ENCODE data around the gene MYOM3. TPM values are rescaled to one million over a fixed set of nuclear protein-coding genes. Genes with fewer than 3 reads are reported as not detected.

Gene MYOM3
- total and polyA plus RNA-seq, 2 of the 4 experiments (the other 2 are of a cell fraction): 0.03 TPM; not detected in 1

- H4K91ac ChIP-seq (ENCODE audit: insufficient read depth, low read depth, low read length): no peak overlapping the region
- H3K18ac ChIP-seq (ENCODE audit: low read depth, low read length): no peak overlapping the region
- H4K20me1 ChIP-seq (ENCODE audit: insufficient read depth, low read length): no peaks in the 10 kb centered on the region
- DNase-seq (no peak), ATAC-seq (ENCODE audit: low read depth) (no peak)
- no TSS peak for BruUV-seq (replicated peaks)
- TF ChIP-seq RFX5 (IDR thresholded peaks at IDR 0.05; ENCODE audit: low read depth, low read length): no peak
- POLR2A ChIA-PET (ENCODE audit: unreplicated experiment): no interaction called here
- H3K9me3 ChIP-seq (ENCODE audit: control insufficient read depth, insufficient read depth, low read length): peaks cover 9% of the 10 kb centered on the region
- WGBS, 2 experiments (ENCODE audit: extremely low coverage in 2 of 2, insufficient read length in 1 of 2): 51% methylated on average over 4 of the region's 13 CpGs; no CpG with 5 or more reads in 1 of the 2 experiments
- no peak overlapping the region for H3K14ac ChIP-seq (replicated peaks; ENCODE audit: low read depth, low read length)
- CTCF ChIA-PET: no interaction called here
- H3K23ac ChIP-seq (ENCODE audit: low read depth, low read length): no peak overlapping the region
- H2BK5ac ChIP-seq (ENCODE audit: low read depth, low read length, poor library complexity, severe bottlenecking): no peak overlapping the region
- no peak overlapping the region for H3K4ac ChIP-seq (ENCODE audit: low read depth, low read length)
- no peak overlapping the region for H4K8ac ChIP-seq (ENCODE audit: low read depth in 2 of 2, low read length in 2 of 2)
- H3K56ac ChIP-seq (ENCODE audit: extremely low read depth, insufficient read depth, low read length): no peak overlapping the region
- no peak overlapping the region for H2AK9ac ChIP-seq (replicated peaks; ENCODE audit: low read depth, low read length, poor library complexity)
- no peak overlapping the region for H2BK120ac ChIP-seq (ENCODE audit: low read depth, low read length)
- no peak overlapping the region for H3K4me3 ChIP-seq (ENCODE audit: insufficient read depth, low read depth, low read length)
- no peak overlapping the region for H2BK15ac ChIP-seq (ENCODE audit: low read depth, low read length)
- no peaks in the 10 kb centered on the region for H3K79me1 ChIP-seq (ENCODE audit: low read depth in 1 of 2, low read length in 2 of 2)
- H3K27me3 ChIP-seq (ENCODE audit: control insufficient read depth, insufficient read depth, low read length): peaks cover 51% of the 10 kb centered on the region
- in situ Hi-C loops (cut with MboI; ENCODE audit: low sequenced_read_pairs) (no loop called here), intact Hi-C loops (cut with micrococcal nuclease) (no loop called here), dilution Hi-C loops (cut with HindIII; ENCODE audit: low sequenced_read_pairs, unreplicated experiment) (no loop called here)
- H3K4me1 ChIP-seq (ENCODE audit: control insufficient read depth, insufficient read depth, low read length): no peaks in the 10 kb centered on the region
- H3K27ac ChIP-seq (ENCODE audit: insufficient read depth, low read length): no peak overlapping the region
- no peaks in the 10 kb centered on the region for H3K9me1 ChIP-seq (ENCODE audit: insufficient read depth, low read length)
- no peak overlapping the region for H4K5ac ChIP-seq (ENCODE audit: low read depth, low read length)
- H3K4me2 ChIP-seq (ENCODE audit: low read depth, low read length): no peak overlapping the region
- no peak overlapping the region for H2BK20ac ChIP-seq (ENCODE audit: low read depth, low read length)
- no peak overlapping the region for H2AFZ ChIP-seq (replicated peaks; ENCODE audit: low read length, poor library complexity)
- no peak overlapping the region for H3K9ac ChIP-seq (ENCODE audit: low read depth, low read length)
- no peaks in the 10 kb centered on the region for H3K36me3 ChIP-seq (ENCODE audit: control insufficient read depth, insufficient read depth, low read length)
- no peak overlapping the region for H2AK5ac ChIP-seq (ENCODE audit: low read depth, low read length)
These were observed 51.5 kb downstream of the MYOM3 start for GRCh38 chr1:24060482-24060881.
